Upper lobe of right lung (tissue), 1 donor: Measurements from ENCODE around the gene GNAI3. TPM values are rescaled to one million over a fixed set of nuclear protein-coding genes. Genes with fewer than 3 reads are reported as not detected.

Experiments used
- ATAC-seq: fragments of 200-7000 bp; cut with Tn5 transposase; one replicate; pipeline ENCODE4 v1.9.1; 2020; ENCODE audit warnings: mild to moderate bottlenecking, moderate library complexity
- DNase-seq: peaks from one replicate; pipeline ENCODE4 v3.0.0-alpha.2; 2020
- H3K27ac ChIP-seq: fragments of 200-600 bp; one replicate; pipeline ENCODE4 v1.8.0; 2022
- H3K27me3 ChIP-seq: fragments of 200-600 bp; one replicate; pipeline ENCODE4 v1.8.0; 2022; ENCODE audit warnings: mild to moderate bottlenecking
- H3K36me3 ChIP-seq: fragments of 200-600 bp; one replicate; pipeline ENCODE4 v1.8.0; 2022
- H3K4me1 ChIP-seq: fragments of 200-600 bp; one replicate; pipeline ENCODE4 v1.8.0; 2022
- H3K4me3 ChIP-seq: fragments of 200-600 bp; one replicate; pipeline ENCODE4 v1.8.0; 2022; ENCODE audit warnings: mild to moderate bottlenecking
- H3K9me3 ChIP-seq: fragments of 200-600 bp; one replicate; pipeline ENCODE4 v1.8.0; 2022
- intact Hi-C: fragments of 100-400 bp; cut with DNase I; formaldehyde crosslinking; loops from one replicate; pipeline ENCODE4 v1.11.0; 2022
- total RNA-seq: library from RNA; stranded (reverse); fragmentation: NEBNext Ultra II Directional; extraction: Animal tissue kit (Norgen Biotek cat#: 25700); gene quantifications from one replicate; pipeline ENCODE4 v1.2.1, GENCODE V29; 2021
- TF ChIP-seq, protein P1 (sequence below): fragments of 200-600 bp; IDR thresholded peaks from one replicate; pipeline ENCODE4 v1.8.0; 2022; ENCODE audit warnings: antibody characterized with exemption
- donor health status: DM: no; HTN: yes; CAD: no; lungs with severe emphysema.

Gene GNAI3
- total RNA-seq, 1 donor from 2014 or later = 6.9 TPM

GRCh38 chr1:109641861-109642260, 93.4 kb downstream of the GNAI3 start:
- DNase-seq (no peak), ATAC-seq (no peak)
- TF ChIP-seq, protein P1, sequence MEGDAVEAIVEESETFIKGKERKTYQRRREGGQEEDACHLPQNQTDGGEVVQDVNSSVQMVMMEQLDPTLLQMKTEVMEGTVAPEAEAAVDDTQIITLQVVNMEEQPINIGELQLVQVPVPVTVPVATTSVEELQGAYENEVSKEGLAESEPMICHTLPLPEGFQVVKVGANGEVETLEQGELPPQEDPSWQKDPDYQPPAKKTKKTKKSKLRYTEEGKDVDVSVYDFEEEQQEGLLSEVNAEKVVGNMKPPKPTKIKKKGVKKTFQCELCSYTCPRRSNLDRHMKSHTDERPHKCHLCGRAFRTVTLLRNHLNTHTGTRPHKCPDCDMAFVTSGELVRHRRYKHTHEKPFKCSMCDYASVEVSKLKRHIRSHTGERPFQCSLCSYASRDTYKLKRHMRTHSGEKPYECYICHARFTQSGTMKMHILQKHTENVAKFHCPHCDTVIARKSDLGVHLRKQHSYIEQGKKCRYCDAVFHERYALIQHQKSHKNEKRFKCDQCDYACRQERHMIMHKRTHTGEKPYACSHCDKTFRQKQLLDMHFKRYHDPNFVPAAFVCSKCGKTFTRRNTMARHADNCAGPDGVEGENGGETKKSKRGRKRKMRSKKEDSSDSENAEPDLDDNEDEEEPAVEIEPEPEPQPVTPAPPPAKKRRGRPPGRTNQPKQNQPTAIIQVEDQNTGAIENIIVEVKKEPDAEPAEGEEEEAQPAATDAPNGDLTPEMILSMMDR = no peak
- Histone ChIP-seq H3K9me3 (no peaks in the 10 kb centered on the region), H3K27ac (no peak overlapping the region), H3K36me3 (no peaks in the 10 kb centered on the region), H3K4me1 (peaks cover 3% of the 10 kb centered on the region), H3K27me3 (no peaks in the 10 kb centered on the region), H3K4me3 (no peak overlapping the region)
- intact Hi-C loops = loop anchor here (5.0 kb wide), 1 partner anchor 130 kb away; no protein-coding TSS in a partner anchor

GRCh38 chr1:109642626-109643025, 94.2 kb downstream of the GNAI3 start:
- Histone ChIP-seq H3K27ac (no peak overlapping the region), H3K36me3 (no peaks in the 10 kb centered on the region), H3K4me1 (peaks cover 3% of the 10 kb centered on the region), H3K27me3 (no peaks in the 10 kb centered on the region), H3K9me3 (no peaks in the 10 kb centered on the region), H3K4me3 (no peak overlapping the region)
- TF ChIP-seq, protein P1 = no peak
- no peak for ATAC-seq
- DNase-seq = no peak
- intact Hi-C loops = loop anchor here (5.0 kb wide), 1 partner anchor 130 kb away; no protein-coding TSS in a partner anchor

DNA sequence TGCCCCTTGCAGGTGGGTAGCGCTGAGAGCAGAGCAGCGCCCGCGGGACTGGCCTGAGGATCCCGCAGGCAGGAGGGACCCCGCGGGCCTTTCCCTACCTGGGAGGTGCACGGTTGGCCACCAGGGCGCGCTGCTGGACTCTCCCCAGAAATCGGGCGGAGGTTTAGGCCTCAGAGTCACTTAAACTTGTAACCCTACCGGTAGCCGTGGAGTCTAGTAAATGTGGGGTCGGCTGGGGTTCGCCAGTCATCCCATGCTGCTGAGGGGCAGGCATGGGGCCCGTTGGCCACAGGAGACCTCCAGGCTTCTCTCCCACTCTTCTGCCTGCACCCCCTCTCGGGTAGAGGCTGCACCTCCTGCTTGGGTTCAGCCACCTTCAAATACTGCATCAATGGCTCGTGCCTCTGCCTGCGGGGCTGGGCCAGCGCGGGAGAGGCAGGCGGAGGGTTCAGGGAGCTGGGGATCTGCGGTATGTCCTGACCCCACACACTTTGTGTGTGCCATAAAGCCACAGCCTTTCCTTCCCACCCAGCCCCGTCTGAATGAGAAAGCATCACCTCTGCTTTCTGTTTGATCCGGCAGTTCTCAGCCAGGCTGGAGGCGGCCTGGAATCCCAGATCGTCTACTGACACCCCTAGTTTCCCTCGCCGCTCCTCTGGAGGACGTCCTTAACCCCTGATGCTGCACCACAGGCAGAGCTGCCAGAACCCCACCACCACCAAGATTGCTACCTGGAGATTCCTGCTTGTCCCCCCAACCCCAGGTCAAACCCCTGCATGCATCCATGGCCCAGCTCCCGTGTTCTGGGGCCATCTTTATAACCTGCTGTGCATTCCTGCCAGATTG, 95.2 kb downstream of the GNAI3 start:
- DNase-seq (peak; percentile 93), ATAC-seq (peak; percentile 93)
- Histone ChIP-seq H3K27me3 (no peaks in the 10 kb centered on the region), H3K27ac (no peak overlapping the region), H3K4me1 (peaks cover 3% of the 10 kb centered on the region), H3K4me3 (no peak overlapping the region), H3K9me3 (no peaks in the 10 kb centered on the region), H3K36me3 (no peaks in the 10 kb centered on the region)
- intact Hi-C loops = loop anchor here (5.0 kb wide), 1 partner anchor 129 kb away; no protein-coding TSS in a partner anchor
- TF ChIP-seq, protein P1 = peak; percentile 87

GRCh38 chr1:109644670-109645069, 96.3 kb downstream of the GNAI3 start:
- Histone ChIP-seq H3K27ac (no peak overlapping the region), H3K4me1 (peaks cover 3% of the 10 kb centered on the region), H3K27me3 (no peaks in the 10 kb centered on the region), H3K4me3 (no peak overlapping the region), H3K9me3 (no peaks in the 10 kb centered on the region), H3K36me3 (no peaks in the 10 kb centered on the region)
- DNase-seq = peak; percentile 16
- TF ChIP-seq, protein P1 = no peak
- intact Hi-C loops = loop anchor here (5.0 kb wide), 1 partner anchor 128 kb away; no protein-coding TSS in a partner anchor
- ATAC-seq = no peak

DNA sequence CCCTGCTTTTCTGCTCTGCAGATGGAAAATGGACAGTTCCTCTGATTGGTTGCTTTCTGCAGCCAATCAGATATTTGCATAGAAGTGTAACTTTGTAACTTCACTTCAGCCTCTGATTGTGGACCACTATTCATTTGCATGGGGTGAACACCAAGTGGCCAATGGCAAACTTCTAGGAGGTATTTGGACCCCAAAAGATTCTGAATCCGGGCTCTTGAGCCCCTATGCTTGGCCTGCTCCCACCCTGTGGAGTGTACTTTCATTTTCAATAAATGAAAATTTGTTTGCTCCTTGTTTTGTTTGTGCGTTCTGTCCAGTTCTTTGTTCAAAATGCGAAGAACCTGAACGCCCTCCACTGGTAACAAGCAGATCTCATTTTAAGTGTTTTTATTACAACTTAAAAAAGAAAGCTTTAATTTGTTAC, 101.1 kb downstream of the GNAI3 start:
- TF ChIP-seq, protein P1 = peak; percentile 33
- Histone ChIP-seq H3K27me3 (no peaks in the 10 kb centered on the region), H3K9me3 (no peaks in the 10 kb centered on the region), H3K27ac (no peak overlapping the region), H3K4me3 (no peak overlapping the region), H3K4me1 (no peaks in the 10 kb centered on the region), H3K36me3 (no peaks in the 10 kb centered on the region)
- no peak for DNase-seq
- ATAC-seq = no peak
- intact Hi-C loops = no loop called here
